NCI-H748 treated with DMSO at 0.1 percent for 48 hours (cell line): ENCODE data around the gene OR2J3.
"Not testable (repeated sequence)": the region's sequence is repeated elsewhere in the genome, so short reads cannot be mapped to it uniquely, and the experiment has no call there.

Source experiments
- DNase-seq: peaks from one replicate; lab custom pipeline; 2025; lab: John Stamatoyannopoulos, UW

Gene OR2J3

GRCh38 chr6:29107758-29108157 is at the start of gene OR2J3:
OR2J3 (plus strand) TSS chr6:29108058; CDS start chr6:29111891, 3,833 bp downstream.
- no peak for DNase-seq

DNA sequence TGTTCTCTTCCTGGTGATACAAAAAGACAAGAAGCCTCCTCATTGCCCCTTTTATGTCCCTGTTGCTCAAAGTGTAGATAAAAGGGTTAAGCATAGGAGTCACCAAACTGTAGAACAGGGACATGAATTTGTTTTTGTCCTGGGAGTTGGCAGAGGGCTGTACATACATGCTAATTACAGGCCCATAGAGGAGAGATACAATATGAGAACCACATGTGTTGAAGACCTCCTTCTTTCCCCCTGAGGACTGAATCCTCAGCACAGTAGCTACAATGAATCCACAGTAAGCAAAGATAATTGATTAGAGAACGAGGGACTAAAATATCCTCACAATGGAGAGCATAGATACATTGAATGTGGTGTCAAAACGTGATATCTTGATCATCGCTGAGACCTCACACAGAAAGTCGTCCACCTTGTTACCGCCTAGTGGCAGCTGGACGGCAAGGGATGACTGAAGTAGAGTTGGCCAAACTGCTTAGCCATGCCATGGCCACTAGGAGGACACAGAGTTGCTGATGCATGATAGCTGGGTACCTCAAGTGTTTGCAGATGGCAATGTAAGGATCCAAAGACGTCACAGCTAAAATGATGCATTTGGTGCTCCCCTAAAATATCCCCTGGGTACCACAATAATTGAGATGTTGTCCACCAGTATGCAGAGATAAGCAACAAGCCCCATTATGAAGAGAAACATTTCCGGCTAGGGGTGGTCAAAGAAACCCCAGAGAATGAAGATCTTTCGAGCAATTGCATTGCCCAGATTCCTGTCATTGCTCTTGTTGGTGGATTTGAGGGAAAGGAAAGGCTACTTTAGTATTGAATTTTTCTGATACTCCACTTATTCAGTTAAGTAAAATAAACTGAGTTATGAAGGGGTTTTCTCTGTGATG is 35.8 kb upstream of the OR2J3 start:
- DNase-seq: peak; percentile 35

DNA sequence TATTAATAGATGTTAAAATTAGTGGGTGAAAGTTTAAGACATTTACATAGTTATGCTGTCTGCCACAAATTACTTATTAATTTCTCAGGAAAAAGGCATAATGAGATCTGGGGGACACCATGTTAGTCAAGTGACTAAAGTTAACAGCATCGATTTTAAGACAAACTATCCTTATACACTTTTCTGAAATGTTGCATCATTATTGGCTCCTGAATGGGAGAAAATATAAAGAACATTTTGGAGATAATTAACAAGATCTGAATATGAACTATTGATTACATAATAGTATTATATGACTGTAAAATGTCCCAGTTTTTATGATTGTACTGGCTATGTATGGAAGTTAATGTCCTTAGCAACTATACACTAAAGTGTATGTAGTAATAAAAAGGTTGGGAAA is 28.7 kb upstream of the OR2J3 start:
- DNase-seq: no peak

- DNase-seq: no peak
Measured at GRCh38 chr6:29081312-29081711, 26.5 kb upstream of the OR2J3 start.

DNA sequence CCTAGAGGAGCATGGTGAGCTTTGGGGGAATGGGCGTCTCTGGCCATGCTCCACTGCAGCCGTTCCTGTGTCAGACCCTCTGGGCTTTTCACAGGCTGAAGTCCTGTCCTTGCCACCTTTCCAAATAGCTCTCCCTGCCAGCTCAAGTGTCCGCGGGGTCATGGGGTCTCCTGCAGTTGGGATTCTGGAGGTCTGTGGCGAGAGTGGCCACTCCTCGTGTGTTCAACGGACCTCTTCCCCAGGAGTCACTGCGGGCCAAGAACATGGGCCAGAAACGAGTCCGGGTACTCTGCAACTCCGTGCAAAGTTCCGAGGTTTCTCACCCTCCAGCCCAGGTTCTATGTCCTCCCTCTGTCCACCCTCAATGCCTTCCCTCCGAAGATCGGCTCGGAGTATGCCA is 25.4 kb upstream of the OR2J3 start:
- no peak for DNase-seq

DNA sequence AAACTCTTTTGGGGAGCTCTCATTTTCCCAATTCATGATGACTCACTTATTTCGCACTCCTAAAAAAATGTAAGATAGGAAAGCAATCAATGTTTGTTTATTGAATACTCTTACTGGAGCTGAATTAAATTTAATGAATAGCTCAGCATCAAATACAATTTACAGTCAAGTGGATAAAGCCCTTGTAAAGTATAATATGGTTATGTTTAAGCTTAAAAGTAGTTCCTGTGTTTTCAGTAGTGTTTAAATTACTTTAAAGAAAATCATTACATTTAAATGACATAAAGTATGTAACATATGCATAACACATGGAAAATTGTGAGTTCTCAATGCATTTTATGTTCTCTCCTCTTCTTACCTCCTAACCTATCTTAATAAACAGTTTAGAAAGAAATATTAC is 20.6 kb upstream of the OR2J3 start, which contains the start of gene OR2B3:
Gene OR2B3, minus strand, starts transcription at position 101 of the 400 bp plus-strand sequence. Its CDS starts 65 bp downstream, at position 36.
- no peak for DNase-seq

DNA sequence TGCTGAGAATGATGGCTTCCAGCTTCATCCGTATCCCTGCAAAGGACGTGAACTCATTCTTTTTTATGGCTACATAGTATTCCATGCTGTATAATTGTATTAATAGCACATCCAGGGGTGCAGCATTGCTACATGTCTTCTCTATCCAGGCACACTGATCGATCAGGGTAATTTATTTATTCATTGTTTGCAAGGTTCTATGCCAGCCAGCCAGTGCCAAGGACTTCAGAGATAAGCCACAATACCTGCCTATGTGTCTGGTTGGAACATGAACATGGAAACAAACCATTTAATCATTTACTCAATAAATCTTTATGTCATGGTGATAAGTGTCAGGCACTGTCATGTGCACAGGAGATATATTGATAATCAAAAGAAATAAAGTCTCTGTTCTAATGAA is 14.9 kb upstream of the OR2J3 start:
- DNase-seq: no peak

DNA sequence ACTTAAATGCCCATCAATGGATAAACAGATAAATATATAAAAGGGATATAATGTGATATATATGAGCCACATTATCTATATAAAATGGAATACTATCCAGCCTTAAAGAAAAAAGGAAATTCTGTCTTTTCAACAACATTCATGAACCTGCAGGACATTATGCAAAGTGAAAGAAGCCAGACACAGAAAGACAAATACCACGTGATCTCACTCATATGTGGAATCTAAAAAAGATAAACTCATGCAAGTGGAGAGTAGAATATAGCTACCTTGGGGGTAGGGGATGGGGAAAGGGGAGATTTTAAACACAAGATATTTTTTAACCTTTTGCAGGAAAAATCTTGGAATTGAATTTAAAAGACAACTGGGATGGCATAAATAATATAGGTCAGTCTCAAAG is 10.1 kb upstream of the OR2J3 start:
- DNase-seq: no peak

DNA sequence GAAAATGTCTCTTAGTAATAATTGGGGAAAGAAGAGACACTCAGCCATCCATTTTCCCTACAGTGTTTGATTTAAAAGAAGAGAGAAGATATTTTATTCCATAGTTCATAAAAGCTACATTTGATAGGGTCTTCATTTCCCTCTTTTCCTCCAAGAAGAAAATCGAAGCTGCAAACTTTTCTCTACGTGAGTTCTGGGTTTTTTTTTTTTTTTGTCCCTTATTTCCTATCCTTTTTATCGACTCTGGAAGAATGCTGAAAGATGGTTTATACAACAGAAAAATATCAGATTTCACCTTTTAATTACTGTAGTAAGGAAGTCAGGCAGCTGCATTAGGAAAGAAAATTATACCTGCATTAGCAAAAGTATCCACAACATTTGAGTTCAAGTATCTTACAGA is 8.7 kb upstream of the OR2J3 start, which contains the start of gene OR2J1:
Gene OR2J1, plus strand, starts transcription at position 301 of the 400 bp plus-strand sequence. CDS start 1,453 bp downstream, outside the sequence.
- no peak for DNase-seq

DNA sequence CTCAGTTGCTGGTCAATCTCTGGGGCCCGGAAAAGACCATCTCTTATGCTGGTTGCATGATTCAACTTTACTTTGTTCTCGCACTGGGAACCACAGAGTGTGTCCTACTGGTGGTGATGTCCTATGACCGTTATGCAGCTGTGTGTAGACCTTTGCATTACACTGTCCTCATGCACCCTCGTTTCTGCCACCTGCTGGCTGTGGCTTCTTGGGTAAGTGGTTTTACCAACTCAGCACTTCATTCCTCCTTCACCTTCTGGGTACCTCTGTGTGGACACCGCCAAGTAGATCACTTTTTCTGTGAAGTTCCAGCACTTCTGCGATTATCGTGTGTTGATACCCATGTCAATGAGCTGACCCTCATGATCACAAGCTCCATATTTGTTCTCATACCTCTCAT is 4.3 kb downstream of the OR2J3 start:
- DNase-seq: no peak

GRCh38 chr6:29114964-29115363 is 7.1 kb downstream of the OR2J3 start:
- not testable (repeated sequence) for DNase-seq

DNA sequence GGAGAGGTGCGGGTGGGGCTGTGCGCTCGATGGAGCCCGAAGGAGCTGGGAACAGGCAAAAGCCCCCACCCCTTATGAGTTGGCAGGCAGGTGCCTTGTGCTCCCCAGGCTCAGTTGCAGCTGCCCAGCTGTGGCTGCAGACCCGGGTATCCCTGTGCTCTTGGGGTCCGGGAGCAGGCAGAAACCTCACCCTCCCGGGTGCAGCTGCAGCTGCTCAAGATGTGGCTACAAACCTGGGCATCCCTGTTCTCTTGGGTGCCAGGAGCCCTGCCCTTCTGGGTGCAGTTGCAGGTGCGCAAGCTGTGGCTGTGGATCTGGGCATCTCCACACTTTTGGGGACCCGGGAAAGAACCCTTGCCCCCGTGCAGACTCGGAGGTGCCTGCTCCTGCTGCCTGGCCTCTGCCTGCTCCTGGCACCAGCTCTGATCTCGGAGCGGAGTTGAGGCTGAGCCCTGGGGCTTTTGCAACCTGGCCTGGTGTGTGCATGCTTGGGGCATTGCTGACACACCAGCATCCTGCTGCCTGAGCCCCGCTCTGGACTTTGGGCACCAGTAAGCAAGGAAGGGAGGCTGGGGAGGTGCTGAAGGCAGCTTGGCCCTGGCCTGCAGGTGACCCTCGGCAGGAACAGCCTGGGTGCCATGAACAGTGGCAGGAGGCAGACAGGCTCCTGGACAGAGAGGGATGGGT is 21.6 kb downstream of the OR2J3 start:
- DNase-seq: no peak

DNA sequence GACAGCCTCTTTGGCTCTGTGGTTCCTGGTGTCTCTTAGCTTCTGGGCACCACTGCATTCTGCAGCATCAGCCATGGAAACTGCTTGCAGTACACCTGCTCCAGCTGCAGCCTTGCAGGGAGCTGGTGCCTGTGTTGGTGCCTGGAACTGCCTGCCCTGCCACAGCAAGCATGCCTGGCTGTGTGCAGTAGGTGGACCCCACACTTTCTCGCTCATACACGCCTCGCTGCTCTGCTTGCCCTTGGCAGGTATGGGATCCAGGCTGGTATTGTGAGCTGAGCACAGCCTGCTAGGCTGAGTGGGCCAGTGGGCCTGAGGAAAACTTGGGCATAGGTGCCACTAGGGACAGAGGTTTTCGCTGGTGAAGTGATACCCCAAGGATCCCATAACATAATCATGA is 22.8 kb downstream of the OR2J3 start:
- no peak for DNase-seq

DNA sequence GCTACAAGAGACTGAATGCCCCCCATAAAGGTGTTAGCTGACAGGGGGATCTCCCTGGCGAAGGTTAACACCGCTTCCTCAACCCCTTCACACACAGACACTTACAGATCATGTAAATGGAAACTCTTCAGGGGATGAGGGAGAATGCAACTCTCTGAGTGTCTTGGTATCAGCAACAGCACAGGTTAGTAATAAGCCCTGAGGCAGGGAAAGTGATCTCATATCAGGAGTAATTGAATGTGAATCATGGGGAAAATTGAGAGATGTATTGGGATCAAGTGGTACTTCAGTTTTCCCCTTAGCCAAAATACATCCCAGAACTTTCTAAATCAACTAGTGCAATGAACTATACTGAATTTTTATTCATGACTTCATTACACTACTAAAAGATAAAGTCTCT is 23.8 kb downstream of the OR2J3 start:
- no peak for DNase-seq

GRCh38 chr6:29137724-29138123 is 29.9 kb downstream of the OR2J3 start:
- DNase-seq: no peak

- DNase-seq: no peak
Measured at GRCh38 chr6:29141606-29142005, 33.7 kb downstream of the OR2J3 start.

DNA sequence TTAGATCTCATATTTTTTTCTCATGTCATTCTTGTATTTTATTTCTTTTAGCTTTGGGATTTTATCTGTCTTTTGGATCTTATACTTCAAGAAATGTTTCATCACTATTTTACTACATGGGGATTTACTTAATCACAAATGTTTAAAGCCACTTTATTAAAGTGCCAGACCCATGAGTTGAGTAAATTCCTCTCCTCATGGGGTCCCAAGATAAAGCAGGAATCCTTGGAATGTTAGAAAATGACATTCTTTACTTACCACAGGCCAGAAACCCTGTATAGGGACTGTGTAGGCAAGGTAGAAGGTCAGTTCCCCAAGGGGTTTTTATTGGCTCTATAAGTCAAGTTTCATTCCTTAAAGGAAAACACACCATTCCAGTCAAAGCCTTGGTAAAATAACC is 34.5 kb downstream of the OR2J3 start:
- DNase-seq: no peak

GRCh38 chr6:29146179-29146578 is 38.3 kb downstream of the OR2J3 start:
- DNase-seq: no peak

DNA sequence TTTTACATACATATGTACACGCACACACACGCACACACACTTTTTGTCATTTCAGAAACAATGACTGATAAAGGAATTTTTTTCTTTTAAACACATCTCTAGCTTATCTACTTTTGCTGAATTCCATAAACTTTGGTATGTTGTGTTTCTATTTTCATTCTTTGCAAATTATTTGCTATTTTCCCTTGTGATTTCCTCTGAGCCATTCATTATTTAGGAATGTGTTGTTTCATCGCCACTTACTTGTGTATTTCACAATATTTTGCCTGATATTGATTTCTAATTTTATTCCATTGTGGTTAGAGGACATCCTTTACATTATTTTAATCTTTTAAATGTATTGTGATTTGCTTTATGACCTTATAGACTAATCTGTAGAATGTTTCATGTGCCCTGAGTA is 39.2 kb downstream of the OR2J3 start:
- DNase-seq: no peak

GRCh38 chr6:29149444-29149843 is 41.6 kb downstream of the OR2J3 start:
- DNase-seq: not testable (repeated sequence)

DNA sequence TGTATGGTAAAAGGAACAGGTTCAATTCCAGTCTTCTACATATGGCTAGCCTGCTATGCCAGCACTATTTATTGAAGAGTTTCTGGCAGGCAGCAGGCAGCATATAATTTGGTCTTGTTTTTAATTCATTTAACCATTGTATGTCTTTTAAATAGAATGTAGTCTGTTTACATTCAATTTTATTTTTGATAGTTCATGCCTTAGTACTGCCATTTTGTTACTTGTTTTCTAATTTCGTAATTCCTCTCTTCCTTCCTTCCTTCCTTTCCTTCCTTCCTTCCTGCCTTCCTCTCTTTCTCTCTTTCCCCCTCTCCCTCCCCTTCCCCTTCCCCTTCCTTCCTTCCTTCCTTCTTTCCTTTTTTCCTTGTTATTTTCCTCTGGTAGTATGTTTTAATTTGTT is 45.2 kb downstream of the OR2J3 start:
- DNase-seq: no peak

DNA sequence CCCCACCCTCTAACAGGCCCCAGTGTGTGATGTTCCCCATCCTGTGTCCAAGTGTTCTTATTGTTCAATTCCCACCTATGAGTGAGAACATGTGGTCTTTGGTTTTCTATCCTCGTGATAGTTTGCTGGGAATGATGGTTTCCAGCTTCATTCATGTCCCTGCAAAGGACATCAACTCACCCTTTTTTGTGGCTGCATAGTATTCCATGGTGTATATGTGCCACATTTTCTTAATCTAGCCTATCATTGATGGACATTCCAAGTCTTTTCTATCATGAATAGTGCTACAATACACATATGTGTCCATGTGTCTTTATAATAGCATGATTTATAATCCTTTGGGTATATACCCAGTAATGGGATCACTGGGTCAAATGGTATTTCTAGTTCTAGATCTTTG is 47.3 kb downstream of the OR2J3 start:
- not testable (repeated sequence) for DNase-seq

DNA sequence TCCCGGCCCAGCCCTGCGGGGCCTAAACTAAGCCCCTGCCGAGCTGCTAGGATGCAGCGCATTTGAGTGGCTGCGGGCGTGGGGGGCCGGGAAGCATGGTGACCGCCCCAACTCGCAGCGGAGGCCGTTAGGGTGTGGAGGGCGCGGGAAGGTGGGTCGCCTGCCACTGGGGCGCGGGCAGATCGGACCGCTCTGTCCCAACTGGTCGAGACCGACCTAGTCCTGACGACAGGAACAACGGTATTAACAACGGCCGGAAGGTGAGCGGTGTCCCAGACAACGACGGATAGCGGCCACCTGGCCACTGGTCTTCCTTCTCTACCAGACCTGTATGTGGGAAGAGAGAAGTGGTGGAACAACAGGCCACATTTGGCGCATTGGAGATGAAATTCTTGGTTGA is 52.1 kb downstream of the OR2J3 start:
- not testable (repeated sequence) for DNase-seq
